ENCODE results near the gene SCO1.
"Not testable (repeated sequence)": the region's sequence is repeated elsewhere in the genome, so short reads cannot be mapped to it uniquely, and the experiment has no call there.

GRCh38 chr17:10695875-10696407, 1.4 kb downstream of the SCO1 start:
- TF ChIP-seq CTCF, POLR2A (IDR thresholded peaks at IDR 0.05): not testable (repeated sequence)
